Measurements from ENCODE around the gene SLF2. TPM values are rescaled to one million over a fixed set of nuclear protein-coding genes. Genes with fewer than 3 reads are reported as not detected.

The SLF2 gene
- total RNA-seq, 2 donors from 2014 or later, result 31.5 to 38.9 TPM

DNA sequence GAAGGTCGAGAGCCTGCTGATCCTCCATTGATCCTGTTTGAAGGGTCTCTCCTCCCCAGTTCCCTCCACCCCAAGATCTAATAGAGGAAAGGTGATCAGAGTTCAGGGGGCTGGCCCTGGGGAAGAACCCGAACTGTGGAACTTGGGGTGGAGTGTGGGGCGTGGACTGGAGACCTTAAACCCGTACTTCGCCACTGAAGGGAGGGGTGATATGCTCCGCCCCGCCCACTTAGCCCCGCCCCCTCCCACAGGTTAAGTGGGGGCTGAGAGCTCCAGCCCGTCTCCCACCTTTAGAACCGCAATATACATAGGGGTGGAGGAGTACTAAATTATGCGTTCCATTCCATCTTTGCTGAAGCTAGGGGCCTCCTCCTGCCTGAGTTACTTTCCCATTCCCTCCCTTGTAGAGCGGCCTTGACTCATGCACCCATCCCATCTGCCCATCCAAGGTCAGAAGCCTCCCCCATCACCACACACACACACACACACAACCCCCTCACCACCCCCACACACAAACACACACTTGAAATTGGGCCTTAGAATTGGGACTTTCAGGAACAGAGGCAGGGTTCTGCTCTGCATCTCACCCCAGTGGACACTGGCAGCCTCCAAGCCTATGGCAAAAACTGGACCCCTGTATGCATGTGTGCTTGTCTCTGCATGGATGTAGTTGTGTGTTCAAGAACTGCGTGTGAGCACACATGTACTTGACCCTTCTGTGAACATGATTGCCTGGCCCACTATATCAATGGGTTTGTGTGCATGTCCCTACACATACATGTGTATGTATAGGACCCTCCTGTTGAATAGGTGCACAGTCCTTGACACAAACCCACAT, 57.5 kb downstream of the SLF2 start:
- Histone ChIP-seq H3K4me1 (ENCODE audit: control insufficient read depth, insufficient read depth, low read length) (peaks cover 18% of the 10 kb centered on the region), H3K27me3 (ENCODE audit: control insufficient read depth, insufficient read depth, low read length, poor library complexity, severe bottlenecking) (no peaks in the 10 kb centered on the region), H3K9me3 (ENCODE audit: control insufficient read depth, low read length) (no peaks in the 10 kb centered on the region), H3K9ac (ENCODE audit: extremely low read depth, low read length, poor library complexity, severe bottlenecking) (peak overlapping the region; percentile 34), H3K4me3 (ENCODE audit: low read length) (peak overlapping the region; percentile 82), H3K27ac (ENCODE audit: low read depth, low read length) (no peak overlapping the region), H3K36me3 (ENCODE audit: control insufficient read depth, insufficient read depth, low read length) (peaks cover 15% of the 10 kb centered on the region)
- no peak for TF ChIP-seq CTCF (conservative IDR thresholded peaks at IDR 0.05)
- no peaks in the 10 kb centered on the region for H3K9me3 Mint-ChIP-seq
- no peaks in the 10 kb centered on the region for H3K27me3 Mint-ChIP-seq (ENCODE audit: insufficient read depth)
- WGBS, 2 experiments (ENCODE audit: insufficient coverage in 1 of 2, insufficient read length in 1 of 2), result 19 to 54% methylated on average over 5 to 7 of the region's 13 CpGs
- peak; percentile 86 for DNase-seq
- peak overlapping the region; percentile 74 for H3K4me3 Mint-ChIP-seq
- peaks cover 33% of the 10 kb centered on the region for H3K4me1 Mint-ChIP-seq
- H3K27ac Mint-ChIP-seq, result peak overlapping the region; percentile 83
- H3K36me3 Mint-ChIP-seq (ENCODE audit: low read depth), result peaks cover 20% of the 10 kb centered on the region

DNA sequence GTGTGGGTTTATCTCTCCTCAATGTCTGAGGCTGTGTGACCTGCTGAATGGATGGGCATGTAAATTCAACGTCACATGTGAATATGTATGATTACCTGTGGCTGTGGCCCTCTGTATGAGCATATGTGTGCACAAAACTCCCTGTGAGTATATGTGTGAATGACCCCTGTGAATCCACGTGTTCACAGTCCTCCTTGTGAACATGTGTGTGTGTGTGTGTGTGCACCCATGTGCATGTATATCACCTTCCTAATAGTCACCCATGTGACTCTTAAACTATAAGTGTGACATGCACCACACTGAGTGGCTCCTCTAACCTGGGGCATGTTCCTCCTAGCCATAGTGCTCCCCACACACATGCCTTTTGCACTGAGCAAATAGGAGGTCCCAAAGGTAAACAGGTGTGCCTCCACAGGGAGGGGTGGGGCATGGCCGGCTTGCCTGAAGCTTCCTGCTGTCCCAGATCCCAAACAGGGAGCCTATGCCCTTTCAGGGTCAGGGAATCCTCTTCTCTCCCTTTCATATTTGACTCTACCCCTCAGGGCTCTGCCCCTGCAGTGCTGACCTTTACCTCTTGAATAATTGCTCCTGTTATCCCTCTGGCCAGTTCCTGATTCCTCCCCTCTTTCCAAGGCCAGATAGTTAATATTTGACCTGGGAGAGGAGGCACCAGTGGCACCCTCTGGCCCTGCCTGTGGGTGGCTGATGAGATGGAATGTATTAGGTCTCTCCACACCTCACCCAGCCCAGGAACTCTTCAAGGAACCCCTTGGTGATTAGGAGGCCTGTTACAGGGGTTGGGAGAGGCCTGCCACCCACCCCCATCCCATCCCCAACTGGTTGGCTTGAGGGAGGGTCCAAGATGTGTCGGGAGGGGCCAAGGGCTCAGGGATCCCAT, 58.4 kb downstream of the SLF2 start:
- no peaks in the 10 kb centered on the region for H3K9me3 Mint-ChIP-seq
- H3K27me3 Mint-ChIP-seq (ENCODE audit: insufficient read depth), result no peaks in the 10 kb centered on the region
- H3K9me3 ChIP-seq (ENCODE audit: control insufficient read depth, low read length), result no peaks in the 10 kb centered on the region
- peaks cover 33% of the 10 kb centered on the region for H3K4me1 Mint-ChIP-seq
- DNase-seq, result peak; percentile 59
- H3K27ac Mint-ChIP-seq, result peak overlapping the region; percentile 83
- H3K9ac ChIP-seq (ENCODE audit: extremely low read depth, low read length, poor library complexity, severe bottlenecking), result no peak overlapping the region
- 43 to 74% methylated on average over 1 to 4 of the region's 4 CpGs for WGBS, 2 experiments (ENCODE audit: insufficient coverage in 1 of 2, insufficient read length in 1 of 2)
- H3K4me3 Mint-ChIP-seq, result peak overlapping the region; percentile 74
- TF ChIP-seq CTCF (conservative IDR thresholded peaks at IDR 0.05), result no peak
- H3K27me3 ChIP-seq (ENCODE audit: control insufficient read depth, insufficient read depth, low read length, poor library complexity, severe bottlenecking), result no peaks in the 10 kb centered on the region
- peaks cover 8% of the 10 kb centered on the region for H3K36me3 ChIP-seq (ENCODE audit: control insufficient read depth, insufficient read depth, low read length)
- no peak overlapping the region for H3K27ac ChIP-seq (ENCODE audit: low read depth, low read length)
- H3K4me3 ChIP-seq (ENCODE audit: low read length), result no peak overlapping the region
- H3K36me3 Mint-ChIP-seq (ENCODE audit: low read depth), result peaks cover 19% of the 10 kb centered on the region
- peaks cover 18% of the 10 kb centered on the region for H3K4me1 ChIP-seq (ENCODE audit: control insufficient read depth, insufficient read depth, low read length)

GRCh38 chr10:100972115-100972903, 59.5 kb downstream of the SLF2 start:
- Histone ChIP-seq H3K9me3 (ENCODE audit: control insufficient read depth, low read length) (no peaks in the 10 kb centered on the region), H3K4me3 (ENCODE audit: low read length) (no peak overlapping the region), H3K27ac (ENCODE audit: low read depth, low read length) (no peak overlapping the region), H3K27me3 (ENCODE audit: control insufficient read depth, insufficient read depth, low read length, poor library complexity, severe bottlenecking) (no peaks in the 10 kb centered on the region), H3K9ac (ENCODE audit: extremely low read depth, low read length, poor library complexity, severe bottlenecking) (no peak overlapping the region), H3K4me1 (ENCODE audit: control insufficient read depth, insufficient read depth, low read length) (peaks cover 16% of the 10 kb centered on the region), H3K36me3 (ENCODE audit: control insufficient read depth, insufficient read depth, low read length) (no peaks in the 10 kb centered on the region)
- Mint-ChIP-seq H3K9me3 (no peaks in the 10 kb centered on the region), H3K4me1 (peaks cover 33% of the 10 kb centered on the region), H3K27ac (no peak overlapping the region), H3K36me3 (ENCODE audit: low read depth) (peaks cover 19% of the 10 kb centered on the region), H3K27me3 (ENCODE audit: insufficient read depth) (no peaks in the 10 kb centered on the region), H3K4me3 (peak overlapping the region; percentile 74)
- TF ChIP-seq CTCF (conservative IDR thresholded peaks at IDR 0.05), result no peak
- no peak for DNase-seq
- 72 to 78% methylated on average over 10 to 13 of the region's 13 CpGs for WGBS, 2 experiments (ENCODE audit: insufficient coverage in 1 of 2, insufficient read length in 1 of 2)
